Amniotic epithelial cell (primary cell): ENCODE measurements around the gene SH3GL2.

Experiments used
- DNase-seq: peaks from one replicate; pipeline ENCODE4 v3.0.0-alpha.2; 2010; ENCODE audit warnings: low read depth

The SH3GL2 gene

GRCh38 chr9:17578911-17579793 lies at the start of gene SH3GL2:
Gene SH3GL2, plus strand, starts transcription at chr9:17579066.
- peak; percentile 13 for DNase-seq

DNA sequence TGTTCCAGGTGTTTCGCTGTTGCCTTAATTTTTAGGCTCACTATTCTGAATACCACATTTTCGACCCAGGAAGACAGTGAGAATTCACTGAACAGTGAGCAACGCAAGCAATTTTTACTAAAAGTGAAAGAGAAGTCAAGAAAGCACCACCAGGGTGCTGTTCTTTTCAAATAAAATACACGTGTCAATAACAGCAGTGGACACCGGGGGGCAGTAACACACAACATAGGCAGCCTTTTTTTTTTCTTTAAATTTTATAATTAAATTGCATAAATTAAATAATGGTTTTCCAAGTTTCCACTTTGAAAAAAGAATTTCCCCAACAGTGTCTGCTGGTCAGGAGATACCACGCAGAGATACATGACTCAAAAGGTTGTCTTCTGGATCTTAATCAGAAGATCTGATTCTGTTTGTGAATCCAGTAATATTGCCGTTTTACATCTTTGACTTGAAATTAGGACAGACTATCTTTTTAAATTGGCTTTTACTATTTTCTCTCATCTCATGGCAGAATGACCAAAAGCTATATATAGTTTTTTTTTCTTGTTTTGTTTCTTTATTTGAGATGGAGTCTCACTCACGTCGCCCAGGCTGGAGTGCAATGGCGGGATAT lies 47.1 kb upstream of the SH3GL2 start:
- DNase-seq, result peak; percentile 40

- DNase-seq, result no peak
These were observed 46.4 kb upstream of the SH3GL2 start for GRCh38 chr9:17532461-17532860.

DNA sequence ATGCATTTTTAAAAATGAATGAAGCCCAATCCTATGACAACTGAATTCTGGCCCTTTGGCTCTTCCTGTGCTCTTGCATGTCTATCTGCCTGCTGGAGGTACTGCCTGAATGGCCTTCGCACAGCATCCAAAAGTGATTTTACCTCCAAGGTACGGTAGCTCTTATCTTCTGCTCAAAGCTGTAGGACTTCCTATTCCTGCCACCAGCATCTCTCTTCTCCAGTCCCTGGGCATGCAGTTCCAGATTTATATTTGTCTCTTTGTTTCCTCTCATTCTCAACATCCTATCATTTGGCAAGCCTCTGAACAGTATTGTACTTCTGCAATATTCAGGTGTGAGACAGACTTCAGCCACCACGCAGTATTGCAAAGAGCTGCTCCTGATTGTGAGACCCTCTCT lies 43.7 kb upstream of the SH3GL2 start:
- no peak for DNase-seq

GRCh38 chr9:17536027-17536426 lies 42.8 kb upstream of the SH3GL2 start:
- no peak for DNase-seq

GRCh38 chr9:17551023-17551422 lies 27.8 kb upstream of the SH3GL2 start:
- DNase-seq, result no peak

- no peak for DNase-seq
These were observed 23.4 kb upstream of the SH3GL2 start for GRCh38 chr9:17555362-17556054.

GRCh38 chr9:17556255-17556654 lies 22.6 kb upstream of the SH3GL2 start:
- no peak for DNase-seq

GRCh38 chr9:17556935-17557334 lies 21.9 kb upstream of the SH3GL2 start:
- peak; percentile 3 for DNase-seq

DNA sequence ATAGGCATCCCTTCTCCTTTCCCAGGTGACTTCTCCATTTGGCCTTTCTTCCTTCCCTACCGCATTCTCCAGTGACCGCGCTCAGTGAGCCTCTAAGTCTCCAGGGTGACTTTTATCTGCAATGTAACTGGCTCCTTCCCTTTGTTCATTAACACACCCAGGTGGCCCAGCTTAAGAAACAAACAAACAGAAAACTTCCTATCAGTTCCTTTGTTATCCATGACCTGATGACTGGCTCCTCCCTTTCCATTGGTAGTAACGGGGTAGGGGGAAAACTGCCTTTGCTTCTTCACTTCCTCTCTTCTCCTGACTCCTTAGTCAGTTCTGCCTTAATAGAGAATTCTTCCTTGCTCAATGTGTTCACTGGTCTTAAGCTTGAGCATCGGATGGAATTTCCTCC lies 7.0 kb upstream of the SH3GL2 start:
- no peak for DNase-seq

DNA sequence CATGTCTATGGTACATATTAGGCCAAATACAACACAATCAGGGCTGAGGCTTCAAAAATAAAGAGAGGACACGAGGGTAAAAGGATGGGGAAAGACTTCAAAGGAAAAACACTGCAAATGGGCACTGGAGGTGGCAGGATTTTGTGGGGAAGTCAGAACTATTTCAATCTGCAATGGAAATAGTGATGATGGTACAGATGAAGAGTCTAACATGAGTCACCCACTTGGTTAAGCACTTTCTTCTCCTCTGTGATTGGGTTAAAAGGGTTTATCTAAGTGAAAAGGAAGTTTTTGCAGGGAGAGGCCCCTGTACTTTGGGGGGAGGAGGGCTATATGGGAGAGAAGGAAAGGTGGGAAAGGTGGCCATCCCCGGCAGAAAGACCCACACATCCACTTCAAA lies 4.5 kb upstream of the SH3GL2 start:
- no peak for DNase-seq

- DNase-seq, result no peak
These were observed 322 bp upstream of the SH3GL2 start for GRCh38 chr9:17578577-17578910.

GRCh38 chr9:17580119-17580518 lies 1.3 kb downstream of the SH3GL2 start:
- DNase-seq, result no peak

GRCh38 chr9:17587113-17587512 lies 8.2 kb downstream of the SH3GL2 start:
- DNase-seq, result no peak

DNA sequence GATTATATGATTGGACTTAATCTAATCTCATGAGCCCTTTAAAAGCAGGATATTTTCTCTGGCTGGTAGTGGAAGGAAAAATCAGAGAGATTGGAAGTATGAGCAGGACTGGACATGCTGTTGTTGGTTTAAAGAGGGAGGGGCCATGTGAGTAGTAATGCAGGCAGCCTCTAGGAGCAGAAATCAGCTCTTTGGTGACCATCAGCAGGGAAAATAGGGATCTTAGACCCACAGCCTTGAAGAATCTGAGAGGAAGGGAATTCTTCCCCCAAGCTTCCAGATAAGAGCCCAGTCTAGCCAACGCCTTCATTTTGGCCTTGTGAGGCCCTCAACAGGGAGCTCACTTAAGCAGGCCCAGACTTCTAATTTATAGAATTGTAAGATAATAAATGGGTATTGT lies 9.5 kb downstream of the SH3GL2 start:
- DNase-seq, result no peak

- no peak for DNase-seq
These were observed 10.1 kb downstream of the SH3GL2 start for GRCh38 chr9:17588941-17589340.

DNA sequence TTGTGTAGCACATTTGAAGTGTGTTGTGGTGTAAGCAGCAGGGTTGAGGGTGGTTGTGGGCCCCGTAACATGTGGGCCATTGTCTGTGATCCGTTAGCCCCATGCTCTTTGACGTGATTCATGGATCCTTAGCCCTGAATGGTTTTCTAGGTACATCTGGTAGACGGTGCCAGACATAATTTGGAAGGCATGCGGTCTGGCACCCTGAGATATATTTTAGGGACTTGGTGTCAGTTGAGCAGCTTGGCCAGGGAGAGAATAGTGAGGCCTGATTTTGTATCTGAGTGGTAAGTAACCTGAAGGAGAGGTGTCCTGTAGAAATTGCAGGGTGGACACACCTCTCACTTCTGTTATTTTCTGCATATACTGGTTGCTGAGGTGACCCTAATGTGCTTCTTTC lies 10.9 kb downstream of the SH3GL2 start:
- no peak for DNase-seq

DNA sequence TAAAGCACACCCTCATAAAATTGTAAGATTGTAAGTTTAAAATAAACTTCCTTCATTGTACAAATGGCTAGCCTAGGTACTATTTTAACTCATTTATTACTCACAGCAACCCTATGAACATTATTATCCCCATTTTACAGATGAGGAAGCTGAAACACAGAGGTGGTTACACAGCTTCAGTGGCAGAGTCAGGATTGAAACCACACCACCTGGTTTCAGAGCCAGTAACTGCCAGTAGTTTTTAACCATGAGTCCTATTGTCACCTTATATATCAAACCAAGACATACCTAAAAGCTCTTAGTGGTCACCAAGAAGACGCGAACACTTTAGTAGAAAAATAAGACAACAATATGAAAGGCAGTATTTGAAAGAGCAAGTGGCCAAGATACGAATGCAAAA lies 16.1 kb downstream of the SH3GL2 start:
- no peak for DNase-seq

DNA sequence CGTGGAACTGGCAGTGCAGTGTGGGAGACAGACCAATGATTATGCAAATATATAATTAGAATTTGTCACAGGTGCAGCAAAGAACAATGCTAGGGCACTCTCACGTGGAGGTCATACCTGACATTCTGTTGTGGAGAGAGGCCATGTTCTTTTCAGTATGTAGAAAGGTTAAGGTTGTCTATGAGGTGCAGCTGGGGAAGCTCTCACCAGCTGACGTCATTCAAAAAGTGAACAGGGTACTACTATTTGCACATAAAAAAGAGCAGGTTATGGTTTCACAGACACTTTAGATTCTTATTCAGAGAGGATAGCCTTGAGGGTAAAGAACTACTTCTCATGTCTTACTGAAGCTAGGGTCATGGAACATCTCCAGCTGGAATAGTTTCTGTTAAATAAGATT lies 19.1 kb downstream of the SH3GL2 start:
- DNase-seq, result no peak

DNA sequence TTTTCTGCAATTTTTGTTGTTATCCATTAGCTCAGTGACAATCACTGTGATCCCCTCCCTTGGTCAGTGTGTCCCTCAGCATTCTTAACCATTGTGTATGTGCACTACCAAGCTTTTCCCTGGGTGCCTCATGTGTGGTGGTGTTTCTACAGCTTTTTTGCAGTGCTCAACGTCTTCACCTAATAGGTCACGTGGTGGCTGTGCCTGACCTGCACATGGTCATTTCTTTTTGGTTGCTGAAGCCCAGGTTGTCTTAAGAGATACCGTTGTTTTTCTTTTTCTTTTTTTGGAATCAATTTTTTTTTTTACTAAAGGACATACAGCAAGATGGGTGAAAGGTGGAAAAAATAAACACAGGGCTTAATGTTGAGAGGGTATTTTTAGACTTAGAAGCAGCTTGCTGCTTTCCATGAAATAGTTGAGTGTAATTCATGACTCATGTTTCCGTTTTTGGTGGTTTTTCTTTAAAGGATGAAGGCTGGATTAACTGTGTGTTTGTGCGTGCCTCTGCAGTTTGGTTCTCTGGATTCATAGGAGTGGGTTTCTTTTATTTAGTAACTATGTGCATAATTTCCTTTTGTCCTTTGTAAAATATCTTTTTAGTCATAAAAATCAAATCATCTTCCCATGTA lies 22.2 kb downstream of the SH3GL2 start:
- DNase-seq, result peak; percentile 54

- no peak for DNase-seq
These were observed 25.7 kb downstream of the SH3GL2 start for GRCh38 chr9:17604556-17604955.

GRCh38 chr9:17609312-17610005 lies 30.6 kb downstream of the SH3GL2 start:
- DNase-seq, result no peak
